ENCODE measurements around the gene RHOF. TPM values are rescaled to one million over a fixed set of nuclear protein-coding genes. Genes with fewer than 3 reads are reported as not detected.

RHOF gene
- total RNA-seq, 2 experiments from 2014 or later = 23.5 to 53.7 TPM

DNA sequence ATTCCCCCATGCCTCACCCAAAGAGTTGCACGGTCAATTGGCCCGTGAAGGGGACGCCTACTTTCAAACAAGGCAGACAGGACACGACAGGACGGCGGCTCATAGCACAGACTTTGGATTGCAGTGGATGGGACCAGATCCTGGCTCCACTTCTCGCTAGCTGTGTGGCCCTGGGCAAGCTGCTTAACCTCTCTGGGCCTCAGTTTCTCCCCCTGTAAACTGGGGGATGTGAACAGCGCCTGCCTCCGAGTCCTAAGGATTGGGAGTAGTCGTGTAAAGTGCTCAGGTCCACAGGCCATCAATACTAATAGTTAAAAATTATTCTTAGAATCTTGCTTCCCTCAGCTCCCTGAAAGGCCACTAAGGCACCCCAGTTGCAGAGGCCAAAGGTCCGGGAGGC, 13.1 kb downstream of the RHOF start:
- H3K4me3 ChIP-seq (ENCODE audit: low read depth, low read length, poor library complexity, severe bottlenecking) = no peak overlapping the region
- DNase-seq (ENCODE audit: low spot score) = no peak
- H3K4me1 ChIP-seq (ENCODE audit: insufficient read depth, low read length, poor library complexity, severe bottlenecking) = peaks cover 46% of the 10 kb centered on the region
- H3K79me2 ChIP-seq (ENCODE audit: insufficient read depth, low read depth, low read length) = no peaks in the 10 kb centered on the region
- BruUV-seq (replicated peaks) = no TSS peak
- H3K27ac ChIP-seq (ENCODE audit: low read depth, low read length, poor library complexity, severe bottlenecking) = no peak overlapping the region
- no peak overlapping the region for H2AFZ ChIP-seq (ENCODE audit: low read length)
- no peaks in the 10 kb centered on the region for H3K9me2 ChIP-seq (ENCODE audit: insufficient read depth, low read length)
- no peak overlapping the region for H3K4me2 ChIP-seq (ENCODE audit: low read length)
- H4K20me1 ChIP-seq (ENCODE audit: insufficient read depth, low read length) = no peaks in the 10 kb centered on the region
- ChIA-PET CTCF (ENCODE audit: unreplicated experiment) (no interaction called here), POLR2A (no interaction called here)
- intact Hi-C loops (cut with micrococcal nuclease; ENCODE audit: unreplicated experiment) = no loop called here
- peaks cover 23% of the 10 kb centered on the region; the same call in 1 of the 2 replicates for H3K36me3 ChIP-seq (ENCODE audit: insufficient read depth, low read length)
- TF ChIP-seq, protein P1, sequence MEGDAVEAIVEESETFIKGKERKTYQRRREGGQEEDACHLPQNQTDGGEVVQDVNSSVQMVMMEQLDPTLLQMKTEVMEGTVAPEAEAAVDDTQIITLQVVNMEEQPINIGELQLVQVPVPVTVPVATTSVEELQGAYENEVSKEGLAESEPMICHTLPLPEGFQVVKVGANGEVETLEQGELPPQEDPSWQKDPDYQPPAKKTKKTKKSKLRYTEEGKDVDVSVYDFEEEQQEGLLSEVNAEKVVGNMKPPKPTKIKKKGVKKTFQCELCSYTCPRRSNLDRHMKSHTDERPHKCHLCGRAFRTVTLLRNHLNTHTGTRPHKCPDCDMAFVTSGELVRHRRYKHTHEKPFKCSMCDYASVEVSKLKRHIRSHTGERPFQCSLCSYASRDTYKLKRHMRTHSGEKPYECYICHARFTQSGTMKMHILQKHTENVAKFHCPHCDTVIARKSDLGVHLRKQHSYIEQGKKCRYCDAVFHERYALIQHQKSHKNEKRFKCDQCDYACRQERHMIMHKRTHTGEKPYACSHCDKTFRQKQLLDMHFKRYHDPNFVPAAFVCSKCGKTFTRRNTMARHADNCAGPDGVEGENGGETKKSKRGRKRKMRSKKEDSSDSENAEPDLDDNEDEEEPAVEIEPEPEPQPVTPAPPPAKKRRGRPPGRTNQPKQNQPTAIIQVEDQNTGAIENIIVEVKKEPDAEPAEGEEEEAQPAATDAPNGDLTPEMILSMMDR (conservative IDR thresholded peaks at IDR 0.05; ENCODE audit: low read length) = no peak
- TF ChIP-seq EZH2phosphoT487 (IDR thresholded peaks at IDR 0.05; ENCODE audit: borderline replicate concordance, low read depth, low read length) = no peak
- no peaks in the 10 kb centered on the region for H3K9me3 ChIP-seq (ENCODE audit: low read length)

DNA sequence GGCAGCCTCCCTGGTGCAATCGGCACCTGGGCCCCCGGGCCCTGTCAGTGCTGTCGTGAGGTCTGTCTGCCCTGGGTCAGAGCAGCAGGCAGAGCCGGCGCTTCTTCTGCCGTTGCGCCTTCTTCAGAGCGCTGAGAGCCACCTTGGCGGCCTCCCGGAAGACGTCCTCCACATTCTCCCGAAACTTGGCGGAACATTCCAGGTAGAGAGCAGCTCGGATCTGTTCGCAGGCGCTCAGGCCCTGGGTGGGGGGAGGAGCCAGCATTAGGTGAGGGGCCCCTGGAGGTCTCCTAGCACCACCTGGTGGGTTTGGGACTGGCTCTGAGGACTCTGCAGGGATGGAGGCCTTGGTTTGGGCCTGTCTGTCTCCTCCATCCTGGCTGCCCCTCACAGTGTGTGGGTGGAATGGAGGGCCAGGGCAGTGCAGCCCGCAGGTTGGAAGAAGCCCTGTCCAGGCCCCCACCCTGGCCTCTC, 14.0 kb downstream of the RHOF start:
- Histone ChIP-seq H2AFZ (ENCODE audit: low read length) (no peak overlapping the region), H3K4me3 (ENCODE audit: low read depth, low read length, poor library complexity, severe bottlenecking) (no peak overlapping the region), H3K79me2 (ENCODE audit: insufficient read depth, low read depth, low read length) (no peaks in the 10 kb centered on the region), H3K9me3 (ENCODE audit: low read length) (no peaks in the 10 kb centered on the region), H3K36me3 (ENCODE audit: insufficient read depth, low read length) (peaks cover 23% of the 10 kb centered on the region; the same call in 1 of the 2 replicates), H3K9me2 (ENCODE audit: insufficient read depth, low read length) (no peaks in the 10 kb centered on the region), H3K4me1 (ENCODE audit: insufficient read depth, low read length, poor library complexity, severe bottlenecking) (peaks cover 41% of the 10 kb centered on the region), H3K27ac (ENCODE audit: low read depth, low read length, poor library complexity, severe bottlenecking) (no peak overlapping the region), H4K20me1 (ENCODE audit: insufficient read depth, low read length) (no peaks in the 10 kb centered on the region), H3K4me2 (ENCODE audit: low read length) (no peak overlapping the region)
- ChIA-PET CTCF (ENCODE audit: unreplicated experiment) (interaction anchor here (0.9 kb wide), 1 partner anchor 15 kb away, joined by 3 read pairs; no protein-coding TSS in a partner anchor), POLR2A (no interaction called here)
- no peak for DNase-seq (ENCODE audit: low spot score)
- intact Hi-C loops (cut with micrococcal nuclease; ENCODE audit: unreplicated experiment) = no loop called here
- no TSS peak for BruUV-seq (replicated peaks)
- no peak for TF ChIP-seq EZH2phosphoT487 (IDR thresholded peaks at IDR 0.05; ENCODE audit: borderline replicate concordance, low read depth, low read length)
- TF ChIP-seq, protein P1 (conservative IDR thresholded peaks at IDR 0.05; ENCODE audit: low read length) = no peak

DNA sequence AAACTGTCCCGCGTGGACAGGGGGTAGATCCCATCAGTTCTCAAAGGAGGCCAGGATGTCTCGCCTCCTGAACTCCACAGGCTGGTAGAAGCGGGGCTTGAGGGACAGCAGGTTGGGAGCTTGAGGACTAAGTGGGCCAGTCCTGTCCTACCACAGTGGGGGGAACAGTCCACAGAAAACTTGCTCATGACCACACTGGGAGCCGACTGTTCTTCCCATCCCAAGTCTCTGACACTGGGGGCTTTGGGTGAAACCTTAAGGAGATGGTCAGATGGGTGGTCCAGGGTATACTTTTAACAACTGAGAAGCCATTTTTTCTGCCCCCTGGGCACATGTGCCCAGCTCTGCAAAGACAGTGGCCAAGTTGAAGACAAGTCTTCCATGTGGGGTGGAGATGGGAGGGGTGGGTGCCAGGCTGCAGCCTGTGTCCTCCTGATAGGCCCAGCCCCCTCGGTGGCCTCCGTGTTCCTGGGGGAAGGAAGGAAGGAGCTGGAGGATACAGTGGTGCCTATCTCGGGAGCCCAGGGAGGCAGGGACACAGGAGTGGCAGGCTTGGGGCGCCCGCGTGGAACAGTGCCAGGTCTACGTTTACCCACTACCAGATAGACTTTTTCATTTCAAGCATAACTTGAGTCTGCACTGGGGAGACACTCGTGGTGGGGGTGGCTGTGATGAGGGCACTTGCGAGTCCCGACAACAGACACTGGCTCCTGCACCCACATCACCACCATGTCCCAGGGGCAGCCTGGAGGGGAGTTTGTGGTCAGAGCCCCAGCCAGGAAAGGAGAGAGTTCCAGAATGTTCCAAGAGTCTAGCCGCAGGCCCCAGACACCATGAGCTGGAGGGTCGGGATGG, 14.7 kb downstream of the RHOF start:
- TF ChIP-seq EZH2phosphoT487 (IDR thresholded peaks at IDR 0.05; ENCODE audit: borderline replicate concordance, low read depth, low read length) = no peak
- TF ChIP-seq, protein P1 (conservative IDR thresholded peaks at IDR 0.05; ENCODE audit: low read length) = no peak
- H4K20me1 ChIP-seq (ENCODE audit: insufficient read depth, low read length) = no peaks in the 10 kb centered on the region
- H3K4me2 ChIP-seq (ENCODE audit: low read length) = no peak overlapping the region
- no peak overlapping the region for H3K4me3 ChIP-seq (ENCODE audit: low read depth, low read length, poor library complexity, severe bottlenecking)
- H3K4me1 ChIP-seq (ENCODE audit: insufficient read depth, low read length, poor library complexity, severe bottlenecking) = peaks cover 41% of the 10 kb centered on the region
- ChIA-PET POLR2A (interaction anchor here (1.2 to 2.0 kb wide), 2 partner anchors 15 to 67 kb away, joined by 6 to 9 read pairs; partner anchors contain the start of gene RHOF), CTCF (ENCODE audit: unreplicated experiment) (interaction anchor here (0.6 to 0.9 kb wide), 2 partner anchors 15 to 24 kb away, joined by 3 to 8 read pairs; no protein-coding TSS in a partner anchor)
- no peak overlapping the region for H2AFZ ChIP-seq (ENCODE audit: low read length)
- no peak overlapping the region for H3K27ac ChIP-seq (ENCODE audit: low read depth, low read length, poor library complexity, severe bottlenecking)
- no peaks in the 10 kb centered on the region for H3K79me2 ChIP-seq (ENCODE audit: insufficient read depth, low read depth, low read length)
- H3K9me2 ChIP-seq (ENCODE audit: insufficient read depth, low read length) = no peaks in the 10 kb centered on the region
- DNase-seq (ENCODE audit: low spot score) = no peak
- BruUV-seq (replicated peaks) = no TSS peak
- intact Hi-C loops (cut with micrococcal nuclease; ENCODE audit: unreplicated experiment) = no loop called here
- peaks cover 23% of the 10 kb centered on the region; the same call in 1 of the 2 replicates for H3K36me3 ChIP-seq (ENCODE audit: insufficient read depth, low read length)
- no peaks in the 10 kb centered on the region for H3K9me3 ChIP-seq (ENCODE audit: low read length)
